Dedifferentiated amniotic fluid mesenchymal stem cell (primary cell): ENCODE measurements around the gene WDR5.

ENCODE experiments used
- DNase-seq: peaks from one replicate; pipeline ENCODE4 v3.0.0-alpha.2; 2016; ENCODE audit errors: extremely low spot score

The WDR5 gene

DNA sequence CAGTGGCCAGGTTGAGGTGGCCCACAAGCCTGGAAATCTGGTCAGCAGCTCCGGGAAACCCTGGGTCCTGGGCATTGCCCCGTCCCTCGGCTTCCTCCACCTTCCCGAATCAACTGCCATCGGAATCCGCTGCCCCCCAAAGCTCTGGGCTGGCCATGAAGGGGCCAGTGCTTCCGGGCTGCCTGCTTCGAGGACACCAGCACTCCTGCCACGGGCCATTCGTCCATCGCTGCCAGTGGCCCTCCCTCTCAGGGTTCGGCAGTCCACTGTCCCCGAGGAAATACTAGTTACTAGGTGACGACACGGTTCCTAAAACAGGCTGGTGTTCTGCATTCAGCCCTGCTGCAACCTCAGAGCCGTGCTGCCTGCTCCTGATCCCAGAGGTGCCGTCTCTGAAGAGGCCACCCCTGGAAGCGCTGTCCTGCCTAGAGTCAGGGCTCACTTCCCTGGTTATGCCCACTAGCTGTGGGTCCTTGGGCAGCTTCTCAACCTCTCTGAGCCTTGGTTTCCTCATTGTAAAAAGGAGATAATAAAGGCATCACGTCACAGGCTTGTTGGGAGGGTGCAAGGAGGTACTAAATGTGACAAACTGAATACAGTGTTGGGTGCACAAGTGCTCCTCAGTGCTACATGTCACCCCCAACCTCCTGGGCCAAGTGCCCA, 3.5 kb upstream of the WDR5 start:
- no peak for DNase-seq

DNA sequence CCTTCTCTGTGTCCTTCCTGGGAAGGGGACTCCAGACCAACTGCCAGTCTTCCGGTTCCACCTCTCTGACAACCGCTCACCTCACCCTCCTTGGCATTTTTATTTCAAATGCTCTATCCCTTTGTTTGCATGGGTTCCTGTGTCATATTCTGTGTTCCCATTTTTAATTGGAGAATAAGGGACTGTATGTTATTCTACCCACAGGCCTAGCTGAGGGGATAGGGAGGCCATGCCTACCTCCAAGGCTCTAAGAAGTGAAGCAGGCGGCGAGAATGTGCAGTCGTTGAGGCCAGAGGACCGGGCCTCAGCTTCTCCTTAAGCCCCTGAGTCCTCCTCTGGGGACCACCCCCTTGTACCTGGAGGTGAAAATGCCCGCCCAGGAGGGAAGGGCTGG, 936 bp upstream of the WDR5 start:
- DNase-seq, result no peak

DNA sequence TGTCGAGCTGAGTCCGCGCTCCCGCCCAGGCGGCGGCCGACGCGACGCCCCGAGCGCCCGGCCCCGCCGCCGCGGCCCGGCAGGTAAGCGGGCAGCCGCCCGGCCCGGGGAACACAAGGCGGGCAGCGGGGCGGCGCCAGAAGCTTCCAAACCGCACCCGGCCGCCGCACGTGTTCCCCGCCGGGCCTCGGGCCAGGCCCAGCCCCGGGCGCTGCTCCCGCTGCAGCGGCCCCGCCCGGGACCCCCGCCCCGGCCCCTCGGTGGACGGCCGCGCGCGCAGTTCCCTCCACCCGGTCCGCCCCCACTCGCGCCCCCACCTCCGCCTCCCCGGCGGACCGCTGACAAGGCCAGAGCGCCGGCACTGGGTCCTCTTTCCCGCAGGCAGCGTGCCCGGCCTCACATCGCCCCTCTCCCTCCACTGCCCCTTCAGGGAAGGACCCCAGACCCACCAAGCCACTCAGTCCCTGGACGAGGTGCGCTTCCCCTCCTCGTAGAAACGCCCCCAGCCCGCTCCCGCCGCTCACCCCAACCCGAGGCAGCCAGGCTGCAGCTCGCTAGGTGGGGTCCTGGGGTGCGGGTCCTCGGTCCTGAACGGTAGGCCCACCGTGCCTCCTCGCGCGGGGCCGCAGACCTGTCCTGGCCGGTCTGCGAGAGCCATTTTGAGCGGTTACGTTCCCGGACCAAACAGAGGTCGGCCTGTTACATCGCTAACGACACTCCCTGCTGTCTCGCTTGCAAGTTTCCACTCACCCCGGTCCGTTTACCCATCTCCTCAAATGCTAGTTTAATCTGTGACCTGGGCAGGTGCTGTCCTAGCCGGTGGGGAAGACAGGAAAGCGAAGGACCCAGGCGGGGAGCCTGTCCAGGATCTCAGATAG, 475 bp downstream of the WDR5 start:
- no peak for DNase-seq

DNA sequence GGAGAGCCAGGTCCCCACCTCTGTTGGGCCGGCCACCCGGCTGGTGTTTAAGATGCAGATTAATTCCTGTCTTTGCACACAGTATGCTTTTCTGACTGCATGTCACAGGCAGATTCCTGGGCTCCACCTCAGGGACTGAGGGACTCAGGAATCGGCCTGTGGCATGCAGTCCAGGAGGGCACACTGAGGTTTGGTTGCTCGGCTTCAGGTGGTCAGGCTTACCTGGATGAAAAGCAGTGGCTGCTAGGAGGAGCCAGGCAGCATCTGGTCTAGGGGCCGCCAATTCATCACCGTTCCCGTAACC, 1.1 kb downstream of the WDR5 start:
- no peak for DNase-seq

DNA sequence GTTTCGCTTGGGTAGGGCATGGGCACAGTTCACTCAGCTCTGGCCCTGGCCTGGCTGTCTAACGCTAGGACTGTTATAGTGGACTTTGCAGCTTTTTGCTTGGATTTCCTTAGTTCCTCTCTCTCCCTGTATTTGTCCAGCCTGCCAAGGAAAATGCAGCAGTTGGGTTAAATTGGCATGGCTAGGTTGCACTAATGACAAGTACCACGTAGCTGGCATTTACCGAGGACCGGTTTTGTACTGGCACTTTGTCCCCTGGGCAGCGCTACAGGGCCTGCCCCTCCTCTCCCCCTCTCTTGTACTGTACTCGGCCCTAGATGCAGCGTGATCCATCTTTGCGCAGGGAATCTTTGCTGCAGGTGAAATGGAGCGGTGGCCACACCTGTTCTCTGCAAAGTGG, 2.4 kb downstream of the WDR5 start:
- DNase-seq, result no peak

DNA sequence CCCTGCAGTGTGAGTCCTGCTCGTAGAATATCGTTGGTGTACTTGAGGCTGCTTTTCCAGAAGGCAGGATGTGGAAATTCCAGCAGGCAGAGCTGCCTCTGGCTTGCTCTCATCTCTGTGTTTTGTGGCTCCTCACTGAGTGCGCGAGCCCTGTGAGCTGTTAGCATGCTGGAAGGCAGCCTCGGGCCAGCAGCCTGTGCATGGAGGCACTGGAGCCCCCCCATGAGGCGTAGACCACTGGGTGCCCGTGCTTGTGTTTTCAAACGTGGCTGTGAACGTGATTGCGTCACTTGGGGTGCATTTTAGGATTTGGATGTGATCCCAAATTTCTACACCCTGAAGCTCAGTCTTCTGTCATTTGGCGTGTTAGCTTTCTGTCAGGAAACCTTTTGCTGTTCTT, 3.2 kb downstream of the WDR5 start:
- no peak for DNase-seq

DNA sequence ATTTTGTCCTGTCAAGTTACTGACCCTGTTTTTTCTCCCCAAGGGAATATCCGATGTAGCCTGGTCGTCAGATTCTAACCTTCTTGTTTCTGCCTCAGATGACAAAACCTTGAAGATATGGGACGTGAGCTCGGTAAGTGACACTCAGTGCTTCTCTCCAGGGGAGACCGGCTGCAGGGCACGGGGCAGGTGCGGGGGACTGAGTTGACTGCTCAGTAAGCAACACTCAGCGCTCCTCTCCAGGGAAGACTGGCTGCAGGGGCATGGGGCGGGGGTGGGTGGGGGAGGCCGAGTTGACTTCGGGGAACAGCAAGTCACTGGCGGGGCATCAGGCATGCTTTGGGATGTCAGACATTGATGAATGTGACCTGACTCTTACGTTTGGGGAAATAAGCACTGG, 6.0 kb downstream of the WDR5 start:
- DNase-seq, result no peak

DNA sequence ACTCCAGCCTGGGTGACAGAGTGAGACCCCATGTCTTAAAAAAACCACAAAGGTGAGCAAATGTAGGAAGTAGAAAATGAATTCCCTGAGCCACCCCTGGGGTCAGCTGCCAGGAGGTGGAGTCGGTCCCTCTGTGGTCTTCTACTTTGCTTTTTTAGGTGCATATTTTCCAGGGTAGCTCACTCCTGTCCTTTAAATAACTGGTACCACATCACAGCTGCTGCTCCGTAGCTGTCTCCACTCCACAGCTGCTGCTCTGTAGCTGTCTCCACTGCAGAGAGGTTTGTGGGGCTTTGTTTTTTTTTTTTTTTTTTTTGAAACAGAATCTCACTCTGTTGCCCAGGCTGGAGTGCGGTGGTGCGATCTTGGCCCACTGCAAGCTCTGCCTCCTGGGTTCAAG, 8.9 kb downstream of the WDR5 start:
- no peak for DNase-seq

DNA sequence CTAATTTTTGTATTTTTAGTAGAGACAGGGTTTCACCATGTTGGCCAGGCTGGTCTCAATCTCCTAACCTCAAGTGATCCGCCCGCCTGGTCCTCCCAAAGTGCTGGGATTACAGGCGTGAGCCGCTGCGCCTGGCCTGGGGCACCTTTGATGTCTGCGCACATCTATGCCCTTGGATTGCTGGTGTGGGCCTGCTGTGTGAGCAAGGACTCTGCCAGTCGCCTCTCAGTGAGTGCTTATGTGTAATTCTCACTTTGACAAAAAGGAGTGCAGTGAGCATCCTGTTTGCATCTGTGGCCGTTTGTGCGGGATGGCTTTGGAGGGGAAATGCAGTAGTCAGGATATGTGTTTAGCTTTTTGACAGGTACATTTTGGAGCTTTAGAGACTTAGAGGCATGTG, 9.4 kb downstream of the WDR5 start:
- no peak for DNase-seq

DNA sequence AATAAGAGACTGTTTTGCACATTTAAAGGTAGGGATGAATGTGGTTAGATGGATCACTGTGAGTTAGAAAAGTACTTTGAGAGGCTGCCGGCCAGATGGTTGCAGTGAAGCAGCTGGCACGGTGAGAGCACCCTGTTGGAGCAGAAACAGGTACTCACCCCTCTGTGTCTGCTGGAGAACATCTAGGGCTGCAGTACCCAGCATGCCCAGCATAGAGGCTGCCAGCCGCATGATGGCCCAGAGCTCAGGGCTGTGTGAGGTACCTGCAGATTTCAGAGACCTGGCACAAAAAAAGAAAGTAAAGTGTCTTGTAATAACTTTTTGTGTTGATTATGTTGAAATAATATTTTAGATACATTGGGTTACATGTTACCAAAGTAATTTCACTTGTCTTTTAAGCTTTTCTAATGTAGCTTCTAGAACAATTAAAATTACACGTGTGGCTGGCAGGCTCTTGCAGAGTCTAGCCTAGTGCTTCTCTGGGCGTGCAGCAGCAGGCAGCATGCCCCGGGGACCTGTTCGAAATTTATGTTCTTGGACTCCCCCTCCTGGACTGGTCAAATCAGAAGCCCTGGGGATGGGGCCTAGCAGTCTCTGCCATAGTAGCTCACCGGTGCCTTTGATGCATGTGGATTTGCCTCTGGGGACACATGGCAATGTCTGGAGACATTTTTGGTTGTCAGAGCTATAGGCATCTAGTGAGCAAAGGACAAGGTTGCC, 11.1 kb downstream of the WDR5 start:
- no peak for DNase-seq

DNA sequence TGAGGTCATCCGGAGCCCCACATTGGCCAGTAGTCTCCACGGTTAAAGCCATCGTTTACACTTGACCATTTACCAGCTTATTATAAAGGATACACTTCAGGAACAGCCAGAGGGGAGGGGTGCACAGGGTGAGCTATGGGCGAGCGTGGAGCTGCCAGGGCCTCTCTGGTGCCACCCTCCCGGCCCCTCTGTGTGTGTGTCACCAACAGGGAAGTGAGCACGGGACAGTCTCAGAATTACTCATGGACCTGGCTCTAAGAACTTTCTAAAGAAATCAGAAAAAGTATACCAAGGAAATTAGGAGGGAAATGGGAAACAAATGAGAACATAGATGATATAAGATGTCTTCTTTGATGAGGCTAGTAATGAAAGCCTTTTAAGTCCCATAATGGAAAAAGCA, 13.5 kb downstream of the WDR5 start:
- DNase-seq, result no peak

DNA sequence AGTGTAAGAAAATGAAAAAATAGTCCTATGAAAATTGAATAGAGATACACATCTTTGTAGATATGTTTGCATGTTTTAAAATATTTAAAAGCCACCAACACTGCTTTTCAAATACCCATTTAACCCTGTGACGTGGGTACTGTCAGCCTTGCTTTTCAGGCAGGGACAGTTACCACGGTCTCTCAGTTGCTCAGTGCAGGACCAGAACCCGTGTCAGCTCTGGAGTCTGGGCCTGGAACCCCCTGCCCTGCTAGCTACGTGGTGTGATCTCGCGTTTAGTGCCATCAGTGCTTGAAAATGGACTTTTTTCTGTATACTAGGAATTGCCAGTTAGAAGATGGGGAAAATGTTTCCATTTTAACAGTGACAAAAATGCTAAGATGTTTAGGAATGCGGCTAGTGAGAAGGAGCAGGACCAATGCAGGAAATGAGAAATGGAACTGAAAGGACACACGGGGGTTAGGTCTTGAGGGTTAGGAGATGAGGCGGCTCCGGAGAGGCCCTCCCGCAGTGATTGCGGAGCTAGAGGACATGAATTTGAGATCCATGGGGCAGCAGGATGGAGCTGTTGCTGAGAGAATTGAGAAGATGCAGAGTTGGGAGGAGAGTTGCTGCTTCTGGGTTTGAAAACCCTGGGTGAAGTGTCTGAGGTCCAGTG, 14.8 kb downstream of the WDR5 start:
- no peak for DNase-seq

DNA sequence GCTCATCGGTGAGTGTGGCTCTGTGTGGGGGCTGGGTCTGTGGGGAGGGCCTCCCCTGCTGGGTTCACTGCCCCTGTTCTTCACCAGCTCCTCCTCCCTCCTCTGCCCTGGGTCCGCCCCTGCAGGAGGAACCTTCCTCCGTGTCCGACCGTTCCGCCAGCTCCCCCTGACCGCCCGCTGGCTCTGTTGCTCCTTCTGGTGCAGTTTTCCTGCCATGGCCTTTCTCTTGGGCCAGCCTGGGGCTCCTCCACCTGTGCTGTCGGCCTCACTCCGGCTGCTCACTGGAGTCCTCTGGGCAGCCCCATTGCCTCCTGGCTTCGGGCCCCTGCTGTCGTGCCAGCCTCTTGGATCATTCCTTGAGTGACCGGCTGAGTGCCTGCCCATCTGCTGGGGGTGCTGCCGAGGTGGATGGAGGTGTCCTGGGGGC, 16.2 kb downstream of the WDR5 start:
- no peak for DNase-seq

DNA sequence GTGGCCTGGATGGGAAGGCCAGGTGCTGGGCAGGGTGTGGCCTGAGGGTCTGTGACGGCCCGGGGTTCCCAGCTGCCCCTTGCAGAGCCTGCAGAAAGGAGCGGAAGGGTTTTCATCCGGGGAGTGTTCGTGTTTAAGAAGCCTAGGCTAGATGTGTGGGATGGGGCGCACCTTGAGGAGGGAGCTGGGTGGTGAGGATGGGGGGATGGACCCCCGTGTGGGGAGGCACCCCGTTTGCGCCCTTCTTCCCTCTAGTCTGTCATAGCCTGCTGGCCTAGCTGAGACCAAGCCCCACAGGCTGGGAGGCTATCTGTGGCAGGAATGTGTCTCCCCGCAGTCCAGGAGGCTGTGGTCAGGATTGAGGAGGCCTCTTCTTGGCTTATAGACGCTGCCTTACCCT, 16.6 kb downstream of the WDR5 start:
- DNase-seq, result no peak

DNA sequence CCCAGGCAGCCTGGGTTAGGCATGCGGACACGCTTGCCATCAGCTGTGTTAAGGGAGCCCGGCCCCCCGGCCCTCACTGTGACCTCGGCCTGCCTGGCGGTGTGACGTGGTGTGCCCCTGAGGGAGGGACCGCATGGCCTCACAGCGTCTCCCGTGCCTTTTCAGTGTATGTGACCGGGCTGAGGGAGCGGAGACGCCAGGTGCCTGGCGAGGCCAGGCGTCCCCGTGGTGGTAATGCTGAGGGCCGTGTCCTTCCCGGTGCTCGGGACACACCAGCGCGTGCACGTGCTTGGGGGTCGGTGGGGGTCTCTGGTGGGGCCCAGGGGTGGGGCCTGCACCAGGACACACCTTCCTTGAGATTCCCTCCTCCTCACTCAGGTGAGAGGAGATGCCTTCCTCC, 17.6 kb downstream of the WDR5 start:
- DNase-seq, result no peak

DNA sequence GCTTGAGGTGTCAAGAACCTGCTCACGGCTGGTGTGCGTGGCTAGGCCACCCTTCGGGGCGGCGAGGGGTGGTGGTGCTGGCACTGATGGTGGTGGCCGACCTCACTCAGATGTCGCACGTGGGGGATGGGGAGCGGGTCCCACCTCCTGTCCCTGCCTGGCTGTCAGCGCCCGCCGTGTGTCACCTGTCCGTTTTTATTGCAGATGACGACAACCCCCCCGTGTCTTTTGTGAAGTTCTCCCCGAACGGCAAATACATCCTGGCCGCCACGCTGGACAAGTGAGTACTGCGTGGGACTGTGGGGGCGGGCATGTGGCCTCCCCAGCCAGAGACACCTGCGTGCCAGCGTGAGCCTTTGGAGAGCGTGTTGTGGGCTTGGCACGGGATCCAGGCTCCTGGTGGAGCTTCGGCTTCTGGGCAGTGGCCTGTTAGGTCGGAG, 18.4 kb downstream of the WDR5 start:
- DNase-seq, result no peak

DNA sequence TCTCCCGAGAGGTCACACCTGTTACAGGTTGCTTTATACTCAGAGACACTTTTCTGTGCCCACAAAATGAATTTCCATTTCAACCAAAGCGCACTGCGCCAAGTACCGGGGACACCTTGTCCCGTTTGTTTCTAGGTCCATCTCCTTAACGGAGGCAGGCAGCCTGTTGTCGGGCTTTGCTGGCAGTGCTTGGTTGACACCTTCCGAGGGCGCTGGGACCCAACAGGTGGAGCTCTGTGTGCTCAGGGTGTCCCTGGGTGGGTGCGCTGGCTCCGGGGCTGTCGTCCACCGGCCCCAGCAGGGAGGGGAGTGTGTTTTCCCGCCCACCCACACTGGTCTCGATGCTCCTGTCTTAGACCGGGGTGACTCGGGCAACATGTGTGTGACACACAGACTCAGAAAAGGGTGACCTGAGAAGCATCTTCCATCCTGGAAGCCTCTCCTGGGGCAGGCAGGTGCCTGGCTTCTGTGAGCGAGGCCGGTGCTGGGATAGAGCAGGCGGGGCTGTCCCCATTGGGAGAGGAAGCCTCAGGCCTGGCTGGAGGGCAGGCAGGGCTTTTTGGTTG, 20.0 kb downstream of the WDR5 start:
- no peak for DNase-seq

DNA sequence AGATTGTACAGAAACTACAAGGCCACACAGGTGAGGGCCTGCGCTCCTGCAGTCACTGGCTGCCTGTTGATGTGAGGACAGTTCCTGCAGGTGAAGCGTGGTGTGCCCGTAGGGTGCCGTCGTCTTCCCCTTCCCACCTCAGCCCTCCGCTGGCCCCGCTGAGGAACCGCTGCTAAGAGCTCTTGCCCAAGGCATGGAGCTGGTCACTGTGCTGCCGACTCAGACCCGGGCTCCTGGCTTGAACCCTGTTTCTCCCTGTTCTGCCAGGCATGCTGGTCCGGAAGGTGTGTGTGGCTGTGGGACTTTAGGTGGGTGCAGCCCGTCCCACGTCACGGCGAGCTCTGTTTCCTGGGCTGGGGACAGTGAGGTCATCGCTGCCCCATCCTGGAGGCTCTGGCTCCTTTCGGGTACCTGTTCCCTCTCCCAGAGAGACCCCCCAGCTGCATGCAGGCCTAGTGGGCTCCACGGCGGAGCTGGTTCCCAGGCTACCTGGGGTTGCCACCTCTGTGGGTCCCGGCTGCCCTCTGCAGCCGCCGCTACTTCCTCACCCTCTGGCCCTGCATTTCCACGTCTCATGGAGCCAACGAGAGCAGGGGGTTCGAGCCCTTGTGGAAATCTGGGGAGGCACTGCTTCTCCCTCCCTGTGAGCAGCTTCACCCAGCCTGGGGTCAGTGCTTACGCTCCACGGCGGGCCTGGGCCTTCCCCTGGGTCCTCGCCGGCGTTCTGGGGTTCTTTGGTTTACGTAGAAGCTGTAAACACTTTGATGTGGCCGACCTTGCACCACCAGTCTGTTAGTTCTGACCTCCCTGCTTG, 20.9 kb downstream of the WDR5 start:
- DNase-seq, result no peak

DNA sequence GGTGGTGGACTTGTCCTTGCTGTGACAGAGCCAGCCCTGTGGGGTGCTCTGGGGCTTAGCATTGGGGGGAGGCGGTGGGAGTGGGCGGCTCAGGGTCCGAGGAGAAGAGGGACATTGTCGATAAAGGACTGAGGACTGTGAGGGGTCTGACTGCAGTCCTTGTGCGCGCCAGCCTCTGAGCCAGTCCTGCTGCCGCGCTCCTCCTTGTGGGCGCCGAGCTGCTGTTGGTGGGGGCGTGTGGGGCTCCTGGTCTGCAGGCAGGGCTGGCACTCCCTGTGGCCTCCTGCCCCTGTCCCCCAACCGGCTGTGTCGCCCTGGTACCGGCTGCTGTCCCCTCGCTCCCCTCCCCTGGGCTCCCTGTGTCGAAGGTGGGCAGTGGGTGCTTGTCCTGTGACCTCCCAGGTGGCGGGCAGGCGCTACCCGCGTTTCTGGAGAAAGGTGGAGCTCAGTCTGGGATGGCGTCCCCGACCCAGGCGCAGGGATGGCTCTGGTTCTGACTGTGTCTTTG, 21.6 kb downstream of the WDR5 start:
- no peak for DNase-seq

DNA sequence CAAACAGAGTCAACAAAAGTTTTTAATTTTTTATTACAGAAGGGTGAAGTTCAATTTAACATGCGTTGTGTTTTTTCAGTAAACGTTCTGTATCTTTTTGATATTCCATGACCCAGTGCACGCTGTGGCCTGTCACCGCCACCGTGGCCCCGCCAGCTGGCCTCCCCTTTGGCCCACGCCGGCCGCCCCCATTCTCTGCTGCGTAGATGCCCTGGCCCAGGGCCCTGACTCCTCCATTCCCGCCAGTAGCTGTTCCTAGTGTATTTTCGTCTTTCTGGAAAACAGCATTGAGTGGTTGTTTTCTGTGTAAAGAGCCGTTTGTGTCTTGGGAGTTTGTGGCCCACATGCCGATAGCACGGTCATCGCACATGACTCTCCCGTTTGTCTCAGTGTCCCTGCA, 22.4 kb downstream of the WDR5 start:
- no peak for DNase-seq

DNA sequence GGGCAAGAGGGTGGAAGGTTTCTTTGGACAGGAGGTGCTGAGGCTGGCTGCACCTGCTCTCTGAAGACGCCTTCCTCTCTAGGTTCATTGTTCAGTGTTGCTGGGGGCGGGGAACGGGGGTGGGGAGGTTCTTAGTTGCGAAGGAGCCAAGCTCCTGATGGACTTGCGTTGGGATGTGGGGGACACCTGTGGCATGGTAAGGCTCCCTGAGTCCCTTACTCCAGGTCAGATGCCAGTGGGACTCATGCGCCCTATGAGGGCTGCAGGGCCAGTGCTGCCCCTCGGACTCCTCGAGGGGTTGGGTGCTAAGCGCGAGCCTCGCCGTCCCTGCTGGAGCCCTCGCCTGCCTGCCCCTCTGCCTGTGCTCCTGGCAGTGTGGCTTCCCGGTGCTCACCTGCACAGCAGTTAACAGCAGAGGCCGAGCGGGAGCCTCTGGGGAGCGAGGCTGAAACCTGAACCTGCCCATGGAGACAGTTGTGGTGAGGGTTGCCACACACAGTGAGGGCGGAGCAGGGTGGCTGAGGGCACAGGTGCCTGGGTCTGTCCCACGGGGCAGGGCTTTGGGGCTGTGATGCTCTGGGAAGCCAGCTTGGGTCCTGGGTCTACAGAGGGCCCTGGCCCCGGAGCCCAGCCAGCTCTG, 23.0 kb downstream of the WDR5 start:
- DNase-seq, result no peak
